NT2/D1 (cell line): ENCODE measurements around the gene MYO5B.

ENCODE experiments used
- DNase-seq: peaks from one replicate; pipeline ENCODE4 v3.0.0-alpha.2; 2011; ENCODE audit warnings: low read depth, low spot score
- H3K27me3 ChIP-seq: 2 replicates; pipeline ENCODE4 v1.6.0; 2011; ENCODE audit warnings: mild to moderate bottlenecking; ENCODE audit not compliant: insufficient read length, insufficient read depth
- H3K36me3 ChIP-seq: 2 replicates; pipeline ENCODE4 v1.6.1; 2011; ENCODE audit warnings: mild to moderate bottlenecking, low read length, mixed read lengths; ENCODE audit not compliant: insufficient read depth, insufficient read length
- H3K4me1 ChIP-seq: 2 replicates; pipeline ENCODE4 v1.5.1; 2011; ENCODE audit not compliant: insufficient read depth, insufficient read length
- H3K4me3 ChIP-seq: 2 replicates; pipeline ENCODE4 v1.5.1; 2011; ENCODE audit warnings: low read depth; ENCODE audit not compliant: insufficient read length
- H3K9ac ChIP-seq: 2 replicates; pipeline ENCODE4 v1.6.0; 2011; ENCODE audit warnings: low read depth; ENCODE audit not compliant: insufficient read length
- H3K9me3 ChIP-seq: 2 replicates; pipeline ENCODE4 v1.5.1; 2011; ENCODE audit warnings: mild to moderate bottlenecking, low read length; ENCODE audit not compliant: insufficient read depth
- SUZ12 ChIP-seq: IDR thresholded peaks from 2 replicates; pipeline ENCODE4 v1.6.1; 2011; ENCODE audit not compliant: insufficient read length, insufficient read depth; ENCODE audit errors: extremely low read depth
- YY1 ChIP-seq: IDR thresholded peaks from 2 replicates; pipeline ENCODE4 v1.6.1; 2011; ENCODE audit not compliant: insufficient read length, insufficient read depth
- ZNF274 ChIP-seq: IDR thresholded peaks from 2 replicates; pipeline ENCODE4 v1.6.1; 2011; ENCODE audit warnings: mild to moderate bottlenecking, low read depth, low read length

The MYO5B gene

GRCh38 chr18:50044402-50044801 is 150.5 kb downstream of the MYO5B start:
- H3K4me1 ChIP-seq, result no peaks in the 10 kb centered on the region
- DNase-seq, result no peak
- no peak overlapping the region for H3K9ac ChIP-seq
- no peaks in the 10 kb centered on the region for H3K9me3 ChIP-seq
- no peak for TF ChIP-seq YY1
- TF ChIP-seq ZNF274, result no peak
- no peak for TF ChIP-seq SUZ12
- no peak overlapping the region for H3K4me3 ChIP-seq
- H3K36me3 ChIP-seq, result no peaks in the 10 kb centered on the region
- H3K27me3 ChIP-seq, result no peaks in the 10 kb centered on the region

- TF ChIP-seq YY1, result no peak
- no peak for TF ChIP-seq ZNF274
- TF ChIP-seq SUZ12, result no peak
- no peak for DNase-seq
- H3K4me1 ChIP-seq, result no peaks in the 10 kb centered on the region
- H3K9ac ChIP-seq, result no peak overlapping the region
- no peaks in the 10 kb centered on the region for H3K27me3 ChIP-seq
- H3K4me3 ChIP-seq, result no peak overlapping the region
- H3K36me3 ChIP-seq, result no peaks in the 10 kb centered on the region
- H3K9me3 ChIP-seq, result no peaks in the 10 kb centered on the region
These were observed 152.3 kb downstream of the MYO5B start for GRCh38 chr18:50042611-50043010.

DNA sequence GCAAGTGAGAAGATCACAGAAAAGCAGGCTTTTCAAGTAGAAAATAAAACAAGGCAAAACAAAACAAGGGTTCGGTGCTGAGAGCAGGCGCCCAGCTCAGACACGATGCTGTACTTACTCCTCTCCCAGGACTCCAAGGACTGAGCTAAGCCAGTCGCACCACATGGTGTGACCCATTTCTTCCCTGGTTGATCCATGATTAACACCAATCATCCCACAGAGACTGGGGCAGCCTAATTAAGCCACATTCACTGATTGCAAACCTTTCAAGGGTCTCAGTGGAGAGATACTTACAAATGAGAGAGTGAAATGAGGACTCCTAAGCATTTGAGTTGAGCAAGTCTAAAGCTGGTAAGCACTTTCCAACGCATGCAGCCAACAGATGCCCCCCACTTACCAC is 155.2 kb downstream of the MYO5B start:
- Histone ChIP-seq H3K9ac (no peak overlapping the region), H3K27me3 (no peaks in the 10 kb centered on the region), H3K4me3 (no peak overlapping the region), H3K36me3 (no peaks in the 10 kb centered on the region), H3K9me3 (no peaks in the 10 kb centered on the region), H3K4me1 (no peaks in the 10 kb centered on the region)
- no peak for DNase-seq
- TF ChIP-seq ZNF274 (no peak), YY1 (no peak), SUZ12 (no peak)

DNA sequence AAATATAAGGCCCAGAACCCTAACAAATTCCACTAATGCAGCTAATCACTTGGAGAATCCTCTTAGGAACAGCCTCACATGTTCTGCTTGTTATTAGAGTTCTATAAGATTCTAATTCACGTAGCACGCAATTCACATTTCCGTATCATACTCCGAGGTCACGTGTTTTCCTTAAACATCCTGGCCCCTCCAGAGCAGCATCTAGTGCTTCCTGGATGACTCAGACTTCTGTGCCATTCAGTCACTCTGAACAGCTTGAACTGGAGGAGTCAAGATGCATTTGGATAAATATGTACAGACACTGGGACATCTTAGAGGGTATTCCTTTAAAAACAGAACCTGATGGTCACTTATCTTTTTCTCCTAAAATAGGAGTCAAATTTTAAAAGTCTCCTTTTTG is 156.5 kb downstream of the MYO5B start:
- TF ChIP-seq ZNF274 (no peak), YY1 (no peak), SUZ12 (no peak)
- no peak for DNase-seq
- H3K4me3 ChIP-seq, result no peak overlapping the region

DNA sequence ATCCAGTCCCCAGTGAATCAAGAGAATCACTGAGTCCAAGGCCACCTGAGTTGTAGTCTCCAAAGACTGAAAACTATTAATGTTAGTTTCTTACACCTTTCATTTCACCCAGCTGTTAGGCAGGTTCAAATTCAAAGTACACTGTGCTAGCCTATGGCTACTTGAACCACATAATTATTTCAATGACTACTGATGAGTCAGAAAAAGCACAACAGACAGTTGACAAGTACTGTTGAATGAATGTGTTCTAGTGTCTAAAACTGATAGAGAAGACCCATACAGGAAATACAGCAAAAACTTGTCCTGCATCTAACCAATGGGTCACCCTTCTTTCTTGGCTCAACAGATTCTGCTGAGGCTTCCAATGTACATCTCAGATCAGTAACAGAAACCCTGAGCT is 160.9 kb downstream of the MYO5B start:
- no peak for DNase-seq

More for the DNA sequence above, 156.5 kb downstream of the MYO5B start:
- H3K9ac ChIP-seq, result no peak overlapping the region
- H3K27me3 ChIP-seq, result no peaks in the 10 kb centered on the region
- H3K4me1 ChIP-seq, result no peaks in the 10 kb centered on the region
- no peaks in the 10 kb centered on the region for H3K9me3 ChIP-seq
- no peaks in the 10 kb centered on the region for H3K36me3 ChIP-seq

DNA sequence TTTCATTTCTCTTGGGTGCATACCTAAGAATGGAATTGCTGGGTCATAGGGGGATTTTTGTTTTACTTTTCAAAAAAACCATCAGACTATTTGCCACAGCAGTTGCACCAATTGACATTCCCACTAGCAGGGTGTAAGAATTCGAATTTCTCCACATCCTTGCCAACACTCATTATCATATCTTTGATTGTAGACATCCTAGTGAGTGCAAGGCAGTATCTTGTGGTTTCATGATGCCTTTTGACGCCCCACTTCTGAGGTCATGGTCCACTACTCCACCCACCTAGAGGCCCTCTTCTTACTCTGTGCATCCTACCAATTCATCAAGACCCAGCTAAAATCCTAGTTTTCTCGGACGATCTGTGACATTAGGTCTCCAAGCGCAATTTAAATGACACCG is 161.9 kb downstream of the MYO5B start:
- no peak for DNase-seq
- Histone ChIP-seq H3K27me3 (no peaks in the 10 kb centered on the region), H3K36me3 (no peaks in the 10 kb centered on the region), H3K4me1 (no peaks in the 10 kb centered on the region), H3K4me3 (no peak overlapping the region), H3K9me3 (no peaks in the 10 kb centered on the region), H3K9ac (no peak overlapping the region)
- TF ChIP-seq SUZ12 (no peak), ZNF274 (no peak), YY1 (no peak)

More for the DNA sequence above, 160.9 kb downstream of the MYO5B start:
- TF ChIP-seq SUZ12, result no peak
- TF ChIP-seq YY1, result no peak
- TF ChIP-seq ZNF274, result no peak
- no peak overlapping the region for H3K4me3 ChIP-seq
- no peaks in the 10 kb centered on the region for H3K36me3 ChIP-seq
- no peaks in the 10 kb centered on the region for H3K4me1 ChIP-seq
- no peaks in the 10 kb centered on the region for H3K9me3 ChIP-seq
- no peak overlapping the region for H3K9ac ChIP-seq
- no peaks in the 10 kb centered on the region for H3K27me3 ChIP-seq

GRCh38 chr18:50030146-50030545 is 164.8 kb downstream of the MYO5B start:
- no peaks in the 10 kb centered on the region for H3K4me1 ChIP-seq
- no peak overlapping the region for H3K9ac ChIP-seq
- TF ChIP-seq SUZ12 (no peak), ZNF274 (no peak), YY1 (no peak)
- no peaks in the 10 kb centered on the region; the same call in 1 of the 2 replicates for H3K9me3 ChIP-seq
- DNase-seq, result no peak
- no peak overlapping the region for H3K4me3 ChIP-seq
- no peaks in the 10 kb centered on the region for H3K27me3 ChIP-seq
- H3K36me3 ChIP-seq, result no peaks in the 10 kb centered on the region
